ENCODE measurements around the gene HTT. TPM values are rescaled to one million over a fixed set of nuclear protein-coding genes. Genes with fewer than 3 reads are reported as not detected.
"Not testable (repeated sequence)": the region's sequence is repeated elsewhere in the genome, so short reads cannot be mapped to it uniquely, and the experiment has no call there.

Gene HTT
- total RNA-seq, 1 donor from 2014 or later: 43.9 TPM

GRCh38 chr4:3046623-3047022 is 27.9 kb upstream of the HTT start:
- DNase-seq: no peak

GRCh38 chr4:3047464-3048286 is 26.8 kb upstream of the HTT start:
- DNase-seq: peak; percentile 73

- not testable (repeated sequence) for DNase-seq
These were observed 23.2 kb upstream of the HTT start for GRCh38 chr4:3051141-3051897.

GRCh38 chr4:3054169-3054759 is 20.2 kb upstream of the HTT start:
- no peak for DNase-seq

- no peak for DNase-seq
These were observed 14.5 kb upstream of the HTT start for GRCh38 chr4:3059943-3060342.

- no peak for DNase-seq
These were observed 13.5 kb upstream of the HTT start for GRCh38 chr4:3060946-3061345.

GRCh38 chr4:3062471-3062870 is 12.0 kb upstream of the HTT start:
- no peak for DNase-seq

GRCh38 chr4:3065551-3065950 is 8.9 kb upstream of the HTT start:
- no peak for DNase-seq

GRCh38 chr4:3066836-3067400 is 7.6 kb upstream of the HTT start:
- DNase-seq: no peak

- DNase-seq: no peak
These were observed 6.9 kb upstream of the HTT start for GRCh38 chr4:3067473-3068001.

GRCh38 chr4:3069661-3070199 is 4.8 kb upstream of the HTT start:
- no peak for DNase-seq

GRCh38 chr4:3070709-3071500 is 3.6 kb upstream of the HTT start:
- no peak for DNase-seq

GRCh38 chr4:3071811-3072210 is 2.7 kb upstream of the HTT start:
- no peak for DNase-seq

GRCh38 chr4:3073158-3074077 is 1.1 kb upstream of the HTT start:
- DNase-seq: no peak

GRCh38 chr4:3074846-3075651 is 568 bp downstream of the HTT start:
- DNase-seq: peak; percentile 78

- no peak for DNase-seq
These were observed 1.1 kb downstream of the HTT start for GRCh38 chr4:3075652-3075981.

- DNase-seq: no peak
These were observed 3.3 kb downstream of the HTT start for GRCh38 chr4:3077796-3078195.

GRCh38 chr4:3079694-3080123 is 5.2 kb downstream of the HTT start:
- DNase-seq: no peak

GRCh38 chr4:3082925-3083515 is 8.5 kb downstream of the HTT start:
- no peak for DNase-seq

GRCh38 chr4:3083732-3084131 is 9.3 kb downstream of the HTT start:
- DNase-seq: no peak
